ENCODE data around the gene PTH1R. TPM values are rescaled to one million over a fixed set of nuclear protein-coding genes. Genes with fewer than 3 reads are reported as not detected.

PTH1R gene
- total RNA-seq, 1 donor from 2014 or later, result not detected

DNA sequence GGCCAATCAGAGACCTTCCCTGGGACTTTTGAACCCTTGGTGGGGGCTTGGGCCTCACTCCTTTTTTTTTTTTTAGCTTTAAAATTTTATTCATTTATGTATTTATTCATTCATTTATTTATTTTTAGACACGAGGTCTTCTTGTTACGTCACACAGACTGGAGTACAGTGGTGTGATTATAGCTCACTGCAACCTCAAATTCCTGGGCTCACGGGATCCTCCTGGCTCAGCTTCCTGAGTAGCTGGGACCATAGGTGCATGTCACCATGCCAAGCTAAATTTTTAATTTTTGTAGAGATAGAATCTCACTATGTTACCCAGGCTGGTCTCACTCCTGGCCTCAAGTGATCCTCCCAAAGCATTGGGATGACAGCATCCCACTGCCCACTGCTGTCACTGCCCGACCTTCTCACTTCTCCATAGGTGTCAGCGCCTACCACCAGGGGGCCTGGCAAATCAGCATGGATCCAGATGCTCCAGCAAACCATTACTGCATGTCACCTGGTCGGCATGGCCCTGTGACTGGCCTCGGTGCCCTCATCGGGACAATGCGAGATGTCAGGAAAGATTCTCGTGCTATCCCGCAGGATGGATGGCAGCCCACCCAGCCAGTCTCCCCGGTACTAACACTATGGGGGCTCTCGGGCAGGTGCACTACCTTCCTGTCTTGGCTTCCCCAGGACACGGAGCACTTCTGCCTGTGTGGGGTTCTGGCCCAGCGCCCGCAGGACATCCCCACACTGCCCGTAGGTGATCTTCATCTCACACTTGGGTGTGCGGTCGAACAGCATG, 17.3 kb upstream of the PTH1R start:
- Mint-ChIP-seq H3K9me3 (no peaks in the 10 kb centered on the region), H3K4me3 (no peak overlapping the region), H3K27ac (no peak overlapping the region), H3K4me1 (peaks cover 30% of the 10 kb centered on the region), H3K36me3 (no peaks in the 10 kb centered on the region), H3K27me3 (ENCODE audit: insufficient read depth, low read depth) (peaks cover 12% of the 10 kb centered on the region)
- Histone ChIP-seq H3K9me3 (ENCODE audit: low read depth) (no peaks in the 10 kb centered on the region), H2AFZ (replicated peaks) (no peak overlapping the region), H3K79me2 (ENCODE audit: low read depth) (no peaks in the 10 kb centered on the region), H3K9ac (no peak overlapping the region), H3K36me3 (no peaks in the 10 kb centered on the region), H3K27ac (no peak overlapping the region), H3K27me3 (no peaks in the 10 kb centered on the region), H3F3A (ENCODE audit: low read depth) (no peaks in the 10 kb centered on the region), H3K4me3 (no peak overlapping the region), H3K4me2 (no peak overlapping the region), H3K4me1 (peaks cover 10% of the 10 kb centered on the region), H4K20me1 (ENCODE audit: low read depth) (no peaks in the 10 kb centered on the region)
- no peak for TF ChIP-seq EZH2phosphoT487 (IDR thresholded peaks at IDR 0.05)
- TF ChIP-seq, protein P1, sequence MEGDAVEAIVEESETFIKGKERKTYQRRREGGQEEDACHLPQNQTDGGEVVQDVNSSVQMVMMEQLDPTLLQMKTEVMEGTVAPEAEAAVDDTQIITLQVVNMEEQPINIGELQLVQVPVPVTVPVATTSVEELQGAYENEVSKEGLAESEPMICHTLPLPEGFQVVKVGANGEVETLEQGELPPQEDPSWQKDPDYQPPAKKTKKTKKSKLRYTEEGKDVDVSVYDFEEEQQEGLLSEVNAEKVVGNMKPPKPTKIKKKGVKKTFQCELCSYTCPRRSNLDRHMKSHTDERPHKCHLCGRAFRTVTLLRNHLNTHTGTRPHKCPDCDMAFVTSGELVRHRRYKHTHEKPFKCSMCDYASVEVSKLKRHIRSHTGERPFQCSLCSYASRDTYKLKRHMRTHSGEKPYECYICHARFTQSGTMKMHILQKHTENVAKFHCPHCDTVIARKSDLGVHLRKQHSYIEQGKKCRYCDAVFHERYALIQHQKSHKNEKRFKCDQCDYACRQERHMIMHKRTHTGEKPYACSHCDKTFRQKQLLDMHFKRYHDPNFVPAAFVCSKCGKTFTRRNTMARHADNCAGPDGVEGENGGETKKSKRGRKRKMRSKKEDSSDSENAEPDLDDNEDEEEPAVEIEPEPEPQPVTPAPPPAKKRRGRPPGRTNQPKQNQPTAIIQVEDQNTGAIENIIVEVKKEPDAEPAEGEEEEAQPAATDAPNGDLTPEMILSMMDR (IDR thresholded peaks at IDR 0.05), result peak; percentile 43
- no peak for DNase-seq (ENCODE audit: low spot score)

DNA sequence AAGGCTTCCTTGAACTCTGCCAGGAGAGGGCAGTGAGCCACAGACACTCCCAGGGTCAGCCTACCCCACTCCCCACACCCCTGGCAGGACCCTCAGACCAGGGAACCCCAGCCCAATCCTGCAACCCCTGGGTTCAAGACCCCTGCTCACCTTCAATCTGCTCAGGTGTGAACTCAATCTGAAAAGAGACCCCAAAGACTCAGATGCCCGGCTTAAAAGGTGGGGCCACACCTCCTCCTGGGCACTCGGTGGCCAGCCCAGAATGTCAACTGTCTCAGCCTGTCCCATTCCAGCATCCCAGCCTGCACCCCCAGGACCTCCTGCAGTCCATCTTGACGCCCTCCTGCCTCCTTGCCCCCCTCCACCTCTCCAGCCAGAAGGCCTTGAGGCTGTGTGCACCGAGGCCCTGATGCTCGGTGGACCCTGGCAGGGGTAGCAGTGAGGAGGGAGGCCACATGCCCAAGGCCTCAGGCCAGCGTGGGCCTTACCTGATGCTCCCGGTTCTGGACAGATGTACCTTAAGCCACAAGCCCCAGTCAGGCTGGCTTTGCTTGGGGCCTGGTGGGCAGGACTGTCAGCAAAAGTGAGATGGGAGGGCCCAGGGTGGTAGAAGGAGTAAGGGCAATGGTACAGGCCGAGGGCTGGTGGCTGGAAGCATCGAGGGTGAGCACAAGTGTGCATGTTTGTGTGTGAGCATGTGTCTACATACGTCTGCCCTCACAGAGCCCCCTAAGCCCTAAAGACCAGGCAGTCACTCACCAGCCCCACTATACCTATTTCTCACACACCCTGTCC, 16.5 kb upstream of the PTH1R start:
- Mint-ChIP-seq H3K27ac (no peak overlapping the region), H3K27me3 (ENCODE audit: insufficient read depth, low read depth) (peaks cover 12% of the 10 kb centered on the region), H3K4me3 (no peak overlapping the region), H3K4me1 (peaks cover 30% of the 10 kb centered on the region), H3K9me3 (no peaks in the 10 kb centered on the region), H3K36me3 (no peaks in the 10 kb centered on the region)
- no peaks in the 10 kb centered on the region for H3K9me3 ChIP-seq (ENCODE audit: low read depth)
- H2AFZ ChIP-seq (replicated peaks), result no peak overlapping the region
- no peaks in the 10 kb centered on the region for H4K20me1 ChIP-seq (ENCODE audit: low read depth)
- H3K9ac ChIP-seq, result no peak overlapping the region
- H3F3A ChIP-seq (ENCODE audit: low read depth), result no peaks in the 10 kb centered on the region
- TF ChIP-seq EZH2 (IDR thresholded peaks at IDR 0.05), result no peak
- TF ChIP-seq, protein P1 (IDR thresholded peaks at IDR 0.05), result no peak
- no peak for TF ChIP-seq EZH2phosphoT487 (IDR thresholded peaks at IDR 0.05)
- H3K4me1 ChIP-seq, result peaks cover 10% of the 10 kb centered on the region
- no peak overlapping the region for H3K4me3 ChIP-seq
- no peaks in the 10 kb centered on the region for H3K79me2 ChIP-seq (ENCODE audit: low read depth)
- no peak overlapping the region for H3K4me2 ChIP-seq
- no peaks in the 10 kb centered on the region for H3K36me3 ChIP-seq
- no peak overlapping the region for H3K27ac ChIP-seq
- H3K27me3 ChIP-seq, result no peaks in the 10 kb centered on the region
- no peak for DNase-seq (ENCODE audit: low spot score)

DNA sequence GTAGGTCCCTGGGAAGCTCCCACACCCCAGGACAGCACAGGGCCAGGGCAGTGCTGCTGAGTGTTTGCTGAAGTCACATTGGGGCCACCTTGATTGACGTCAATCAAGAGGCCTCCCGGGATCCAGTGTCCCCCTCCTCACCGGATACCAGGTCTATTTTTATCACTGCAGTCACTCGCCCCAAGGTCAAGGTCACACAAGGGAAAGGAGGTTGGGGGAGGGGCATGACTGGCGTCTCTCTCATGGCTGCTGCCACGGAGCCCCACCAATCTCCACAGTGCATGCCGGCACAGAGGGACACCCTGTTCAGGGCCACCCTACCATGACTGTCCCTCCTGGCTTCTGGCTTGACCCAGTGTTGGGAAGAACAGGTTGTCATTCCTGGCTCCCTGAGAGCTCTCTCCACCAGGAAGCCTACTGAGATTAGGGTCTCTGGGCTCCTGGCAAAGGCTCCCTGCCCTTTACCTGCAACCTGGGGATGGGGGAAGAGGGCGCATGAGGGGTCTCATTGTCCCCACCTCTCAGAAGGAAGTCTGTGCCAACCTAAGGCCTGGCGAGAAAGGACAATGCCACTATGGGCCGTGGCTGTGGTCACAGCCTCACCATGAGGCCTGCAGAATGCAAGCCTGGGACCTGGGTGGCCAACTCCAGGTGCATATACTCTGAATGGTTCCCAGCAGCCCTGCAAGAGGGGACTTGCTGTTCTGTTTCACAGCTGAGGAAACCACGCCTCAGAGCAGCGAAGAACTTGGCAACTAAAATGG, 15.7 kb upstream of the PTH1R start:
- no peak for TF ChIP-seq EZH2 (IDR thresholded peaks at IDR 0.05)
- TF ChIP-seq EZH2phosphoT487 (IDR thresholded peaks at IDR 0.05), result no peak
- TF ChIP-seq, protein P1 (IDR thresholded peaks at IDR 0.05), result no peak
- Histone ChIP-seq H3F3A (ENCODE audit: low read depth) (no peaks in the 10 kb centered on the region), H3K36me3 (no peaks in the 10 kb centered on the region), H3K27me3 (no peaks in the 10 kb centered on the region), H3K4me3 (no peak overlapping the region), H3K4me1 (peaks cover 10% of the 10 kb centered on the region), H4K20me1 (ENCODE audit: low read depth) (no peaks in the 10 kb centered on the region), H2AFZ (replicated peaks) (no peak overlapping the region), H3K79me2 (ENCODE audit: low read depth) (no peaks in the 10 kb centered on the region), H3K4me2 (no peak overlapping the region), H3K9me3 (ENCODE audit: low read depth) (no peaks in the 10 kb centered on the region), H3K9ac (no peak overlapping the region), H3K27ac (no peak overlapping the region)
- Mint-ChIP-seq H3K27me3 (ENCODE audit: insufficient read depth, low read depth) (peaks cover 7% of the 10 kb centered on the region), H3K27ac (no peak overlapping the region), H3K4me1 (peaks cover 26% of the 10 kb centered on the region), H3K9me3 (no peaks in the 10 kb centered on the region), H3K36me3 (no peaks in the 10 kb centered on the region), H3K4me3 (no peak overlapping the region)
- no peak for DNase-seq (ENCODE audit: low spot score)

All from neural progenitor cell (in vitro differentiated cells).